ENCODE data around the gene ZNF286A.
"Not testable (repeated sequence)": the region's sequence is repeated elsewhere in the genome, so short reads cannot be mapped to it uniquely, and the experiment has no call there.

- TF ChIP-seq, protein P1, sequence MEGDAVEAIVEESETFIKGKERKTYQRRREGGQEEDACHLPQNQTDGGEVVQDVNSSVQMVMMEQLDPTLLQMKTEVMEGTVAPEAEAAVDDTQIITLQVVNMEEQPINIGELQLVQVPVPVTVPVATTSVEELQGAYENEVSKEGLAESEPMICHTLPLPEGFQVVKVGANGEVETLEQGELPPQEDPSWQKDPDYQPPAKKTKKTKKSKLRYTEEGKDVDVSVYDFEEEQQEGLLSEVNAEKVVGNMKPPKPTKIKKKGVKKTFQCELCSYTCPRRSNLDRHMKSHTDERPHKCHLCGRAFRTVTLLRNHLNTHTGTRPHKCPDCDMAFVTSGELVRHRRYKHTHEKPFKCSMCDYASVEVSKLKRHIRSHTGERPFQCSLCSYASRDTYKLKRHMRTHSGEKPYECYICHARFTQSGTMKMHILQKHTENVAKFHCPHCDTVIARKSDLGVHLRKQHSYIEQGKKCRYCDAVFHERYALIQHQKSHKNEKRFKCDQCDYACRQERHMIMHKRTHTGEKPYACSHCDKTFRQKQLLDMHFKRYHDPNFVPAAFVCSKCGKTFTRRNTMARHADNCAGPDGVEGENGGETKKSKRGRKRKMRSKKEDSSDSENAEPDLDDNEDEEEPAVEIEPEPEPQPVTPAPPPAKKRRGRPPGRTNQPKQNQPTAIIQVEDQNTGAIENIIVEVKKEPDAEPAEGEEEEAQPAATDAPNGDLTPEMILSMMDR (IDR thresholded peaks at IDR 0.05), result not testable (repeated sequence)
- TF ChIP-seq POLR2A (IDR thresholded peaks at IDR 0.05), result not testable (repeated sequence)
Measured at GRCh38 chr17:15699937-15700336, 385 bp downstream of the ZNF286A start.

Data from testis (tissue), 2 donors.